Stimulated activated CD8-positive, alpha-beta memory T cell treated with anti-CD3 and anti-CD28 coated beads, Interleukin-2, amount 100 ng/mL, for 1 hour (primary cell): Measurements from ENCODE around the gene INS.

Experiments
- DNase-seq, 2 donors: peaks; one replicate each; pipeline ENCODE4 v3.0.0-alpha.2; 2020; ENCODE audit warnings: low read depth in 2 of 2

Gene INS

DNA sequence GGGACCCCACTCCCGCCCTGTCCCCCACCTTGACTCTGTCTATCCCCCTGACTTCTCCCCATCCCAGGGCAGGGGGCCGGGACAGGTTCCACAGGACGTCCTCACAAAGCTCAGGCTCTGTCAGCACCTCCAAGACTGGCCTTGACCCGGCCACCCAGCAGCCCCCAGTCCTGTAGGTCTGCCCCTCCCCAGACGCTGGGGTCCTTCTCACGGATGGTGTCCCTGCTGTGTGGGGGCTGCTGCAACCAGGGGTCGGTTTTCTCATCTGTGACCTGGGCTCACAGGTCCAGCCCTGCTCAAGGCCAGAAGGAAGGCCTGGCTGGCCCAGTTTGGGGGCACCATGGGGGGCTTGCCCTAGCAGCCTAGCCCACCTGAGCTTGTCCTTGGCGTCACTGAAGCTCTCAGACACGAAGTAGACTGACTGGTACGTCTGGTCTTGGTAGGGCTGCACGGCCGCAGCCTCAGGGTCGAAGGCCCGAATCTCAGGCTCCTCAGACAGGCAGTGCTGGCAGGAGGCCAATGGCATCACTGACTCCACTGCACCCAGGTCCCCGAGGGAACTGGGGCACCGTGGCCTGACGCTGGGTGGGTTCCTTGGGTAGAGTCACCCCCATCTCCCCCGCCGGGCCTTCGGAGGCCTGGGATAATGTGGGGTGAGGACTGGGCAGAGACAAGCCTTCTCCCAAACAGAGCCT lies 4.0 kb upstream of the INS start:
- no peak for DNase-seq

DNA sequence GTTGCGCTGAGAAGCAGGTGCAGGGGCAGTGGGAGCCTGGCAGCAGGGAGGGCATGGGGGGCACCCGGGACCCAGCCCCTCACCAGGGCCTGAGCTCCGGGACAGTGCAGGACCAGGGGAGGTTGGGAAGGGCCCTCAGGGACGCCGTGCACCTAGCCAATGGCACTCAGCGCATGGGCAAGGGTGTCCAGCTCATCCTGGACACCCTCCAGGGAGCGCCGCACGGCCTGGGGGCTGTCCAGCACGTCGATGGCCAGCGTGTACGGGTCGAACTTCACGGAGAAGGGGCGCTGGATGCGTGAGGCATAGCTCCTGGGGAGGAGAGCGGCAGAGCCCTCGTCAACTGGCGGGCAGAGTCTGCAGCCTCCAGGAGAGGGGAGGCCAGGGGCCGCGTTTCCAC lies 3.1 kb upstream of the INS start:
- no peak for DNase-seq

DNA sequence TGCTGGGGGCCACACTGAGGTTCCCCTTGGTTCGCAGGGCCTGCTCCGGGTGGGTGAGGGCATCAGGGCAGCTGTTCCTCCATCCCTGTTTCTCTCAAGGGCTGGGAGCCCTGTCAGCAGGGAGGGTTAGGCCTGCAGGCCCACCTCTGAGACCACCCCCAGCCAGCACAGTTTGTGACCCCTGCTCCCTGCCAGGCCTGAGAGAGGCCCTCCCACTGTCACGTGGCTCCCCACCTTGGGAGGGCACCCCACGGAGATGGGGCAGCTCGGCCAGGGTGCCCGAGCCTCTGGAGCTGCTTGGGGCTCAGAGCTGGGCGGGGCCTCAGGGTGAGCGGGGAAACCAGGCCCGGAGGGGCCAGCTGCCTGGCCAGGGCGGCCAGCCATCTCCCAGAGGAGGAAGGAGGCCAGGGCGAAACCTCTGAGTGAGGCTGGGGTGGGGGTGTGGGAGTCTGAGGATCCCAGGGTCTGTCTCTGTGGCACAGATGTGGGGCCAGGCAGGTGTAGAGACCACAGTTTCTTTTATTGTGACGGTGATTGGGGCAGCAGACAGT lies 2.5 kb upstream of the INS start:
- DNase-seq: no peak

DNA sequence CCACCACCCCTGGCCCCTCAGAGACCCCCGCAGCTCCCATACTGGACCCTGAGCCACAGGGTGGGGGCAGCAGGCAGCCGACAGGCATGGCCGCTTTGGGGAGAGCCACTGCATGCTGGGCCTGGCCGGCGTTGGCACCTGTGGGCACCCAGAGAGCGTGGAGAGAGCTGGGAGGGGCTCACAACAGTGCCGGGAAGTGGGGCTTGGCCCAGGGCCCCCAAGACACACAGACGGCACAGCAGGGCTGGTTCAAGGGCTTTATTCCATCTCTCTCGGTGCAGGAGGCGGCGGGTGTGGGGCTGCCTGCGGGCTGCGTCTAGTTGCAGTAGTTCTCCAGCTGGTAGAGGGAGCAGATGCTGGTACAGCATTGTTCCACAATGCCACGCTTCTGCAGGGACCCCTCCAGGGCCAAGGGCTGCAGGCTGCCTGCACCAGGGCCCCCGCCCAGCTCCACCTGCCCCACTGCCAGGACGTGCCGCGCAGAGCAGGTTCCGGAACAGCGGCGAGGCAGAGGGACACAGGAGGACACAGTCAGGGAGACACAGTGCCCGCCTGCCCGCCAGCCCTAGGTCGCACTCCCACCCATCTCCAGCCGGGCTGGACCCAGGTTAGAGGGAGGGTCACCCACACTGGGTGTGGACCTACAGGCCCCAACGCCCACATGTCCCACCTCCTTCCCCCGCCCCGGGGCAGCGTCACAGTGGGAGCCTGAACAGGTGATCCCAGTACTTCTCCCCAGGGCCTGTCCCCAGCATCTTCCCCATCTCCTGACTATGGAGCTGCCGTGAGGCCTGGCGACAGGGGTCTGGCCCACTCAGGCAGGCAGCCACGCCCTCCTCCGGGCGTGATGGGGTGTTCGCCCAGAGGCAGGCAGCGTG lies 1.2 kb downstream of the INS start:
- no peak for DNase-seq

DNA sequence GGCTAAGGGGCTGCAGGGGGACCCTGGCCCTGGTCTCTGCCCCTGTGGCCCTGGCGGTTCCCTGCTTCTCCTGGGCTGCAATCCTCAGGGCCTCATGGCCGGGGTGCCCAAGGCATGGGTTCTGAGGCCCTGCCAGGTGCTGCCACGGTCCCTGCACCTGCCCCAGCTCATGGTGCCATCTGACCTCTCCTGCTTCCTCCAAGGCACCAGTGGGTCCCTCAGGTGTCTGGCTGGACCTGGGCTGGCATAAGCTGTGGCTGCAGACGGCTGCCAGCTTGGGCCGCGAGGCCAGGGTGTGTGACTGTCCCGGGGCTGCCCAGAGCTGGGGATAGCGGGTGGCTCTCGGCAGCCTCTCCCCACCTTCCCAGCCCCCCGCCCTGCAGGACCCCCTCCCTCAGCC lies 2.0 kb downstream of the INS start:
- no peak for DNase-seq

DNA sequence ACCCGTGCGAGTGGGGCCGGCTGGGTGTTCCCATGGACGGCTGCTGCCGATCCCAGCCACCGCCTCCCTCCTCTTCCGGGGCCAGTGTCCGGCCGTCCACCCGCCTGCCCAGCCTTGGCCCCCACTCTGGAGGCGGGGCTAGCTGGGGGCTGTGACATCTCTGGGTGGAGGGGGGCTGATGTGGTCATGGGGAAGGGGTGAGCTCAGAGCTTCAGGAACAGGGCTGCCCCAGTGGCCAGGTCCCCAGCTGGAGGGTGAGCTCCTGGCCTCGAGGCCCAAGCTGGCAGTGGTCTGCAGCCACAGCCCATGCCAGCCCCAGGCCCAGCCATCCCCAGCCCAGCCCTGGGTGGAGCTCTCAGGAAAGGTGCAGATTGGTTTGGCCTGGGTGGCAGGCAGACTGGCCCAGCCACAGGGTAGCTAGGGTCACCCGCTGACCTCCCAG lies 2.7 kb downstream of the INS start:
- DNase-seq: no peak

DNA sequence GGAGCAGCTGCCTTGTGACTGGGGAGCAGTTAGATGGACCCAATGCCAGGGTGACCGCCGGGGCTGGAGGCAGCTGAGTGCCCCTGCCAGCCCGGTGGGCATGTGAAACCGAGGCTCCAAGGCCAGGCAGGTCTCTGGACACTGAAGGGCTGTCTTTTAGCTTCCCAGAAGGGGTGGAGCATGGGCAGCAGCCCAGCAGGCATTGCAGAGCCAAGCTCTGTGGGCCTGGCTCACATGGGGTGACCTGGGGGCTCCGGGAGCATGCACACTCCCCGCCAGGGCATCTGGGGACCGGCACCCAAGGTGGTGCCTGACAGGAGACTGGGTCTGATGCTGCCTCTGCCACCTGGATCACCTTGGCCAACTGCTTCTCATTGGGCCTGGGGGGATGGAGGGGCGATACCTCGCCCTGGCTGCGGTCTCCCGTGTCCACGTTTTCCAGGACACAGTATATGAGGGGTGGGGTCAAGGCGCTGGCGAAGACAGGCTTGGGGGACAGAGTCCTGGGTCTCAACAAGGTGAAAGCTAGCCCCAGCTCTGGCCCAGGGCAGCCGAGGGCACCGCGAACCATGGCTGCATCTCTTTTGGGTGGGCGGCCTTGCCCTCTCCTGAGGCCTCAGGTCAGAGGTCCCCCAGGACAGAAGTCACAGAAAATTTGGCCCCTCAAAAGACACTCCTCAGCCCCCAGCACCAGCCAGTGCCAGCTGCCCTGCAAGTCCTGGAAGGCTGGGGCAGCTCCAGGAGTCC lies 3.5 kb downstream of the INS start:
- no peak for DNase-seq

DNA sequence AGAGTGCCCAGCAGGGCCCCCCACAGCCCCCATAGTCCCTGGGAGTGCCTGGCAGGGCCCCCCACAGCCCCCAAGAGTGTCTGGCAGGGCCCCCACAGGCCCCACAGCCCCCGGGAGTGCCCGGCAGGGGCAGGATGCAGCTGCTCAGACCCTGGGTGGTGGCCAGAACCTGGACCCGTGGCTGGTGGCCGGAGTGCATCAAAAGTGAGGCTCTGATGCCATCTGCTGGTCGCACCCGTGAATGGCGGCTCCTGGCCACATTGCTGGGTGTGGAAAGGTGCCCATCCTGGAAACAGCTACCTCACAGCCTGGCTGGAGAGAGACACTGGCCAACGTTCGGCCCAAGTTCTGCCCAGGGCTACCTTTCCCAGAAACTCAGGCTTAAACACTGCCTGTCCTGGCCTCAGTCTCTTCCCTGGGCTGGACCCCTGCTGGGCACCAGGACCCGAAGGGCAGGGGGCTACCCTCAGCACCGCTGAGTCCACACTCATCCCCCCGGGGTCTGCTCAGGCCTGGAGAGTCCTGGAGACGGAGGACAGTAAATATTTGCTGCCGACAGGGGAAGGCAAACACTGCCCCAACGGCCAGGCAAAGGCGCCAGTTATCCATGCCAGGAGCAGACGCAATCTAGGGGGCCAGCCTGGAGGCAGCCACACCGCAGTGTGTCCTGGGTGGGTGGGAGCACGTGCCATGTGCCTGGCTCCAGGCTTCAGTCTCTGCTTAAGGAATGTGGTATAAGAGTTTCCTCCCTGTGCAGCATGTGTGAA lies 4.4 kb downstream of the INS start:
- no peak for DNase-seq

DNA sequence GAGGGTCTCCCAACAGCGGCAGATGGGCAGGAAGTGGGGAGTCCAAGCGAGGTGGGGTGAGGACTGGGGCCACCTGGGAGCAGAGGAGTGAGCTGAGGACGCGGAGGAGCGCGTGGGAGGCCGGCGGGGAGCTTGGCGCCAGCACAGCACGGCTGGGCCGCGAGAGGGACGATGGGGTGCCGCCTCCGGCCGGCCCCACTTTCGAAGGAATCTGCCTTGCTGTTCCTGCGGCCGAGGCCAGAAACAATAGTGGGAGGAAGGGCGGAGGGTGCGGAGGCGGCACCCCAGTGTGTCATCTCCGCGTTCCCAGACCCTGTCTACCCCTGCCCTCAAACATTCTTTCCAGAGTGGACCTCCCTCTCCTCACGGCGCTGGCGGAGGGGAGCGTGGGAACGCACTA lies 5.5 kb downstream of the INS start:
- no peak for DNase-seq

DNA sequence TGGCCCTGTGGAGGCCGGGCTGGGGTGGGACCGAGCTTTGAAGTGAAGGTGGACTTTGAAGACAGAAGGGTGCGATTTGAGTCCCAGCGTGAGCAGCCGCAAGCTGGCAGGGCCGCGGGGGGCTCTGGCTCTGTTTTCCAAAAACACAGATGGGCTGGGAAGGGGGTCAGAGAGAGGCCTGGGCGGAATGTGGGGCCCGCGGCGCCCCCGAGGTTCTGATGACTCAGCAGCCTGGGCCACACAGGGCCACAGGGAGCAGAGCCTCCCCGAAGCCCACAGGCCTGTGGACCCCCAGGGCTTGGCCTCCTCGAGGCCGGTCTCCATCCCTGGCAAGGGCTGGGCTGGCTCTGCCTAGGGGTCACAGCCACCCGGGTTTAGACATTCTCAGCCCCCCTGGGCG lies 6.1 kb downstream of the INS start:
- no peak for DNase-seq

DNA sequence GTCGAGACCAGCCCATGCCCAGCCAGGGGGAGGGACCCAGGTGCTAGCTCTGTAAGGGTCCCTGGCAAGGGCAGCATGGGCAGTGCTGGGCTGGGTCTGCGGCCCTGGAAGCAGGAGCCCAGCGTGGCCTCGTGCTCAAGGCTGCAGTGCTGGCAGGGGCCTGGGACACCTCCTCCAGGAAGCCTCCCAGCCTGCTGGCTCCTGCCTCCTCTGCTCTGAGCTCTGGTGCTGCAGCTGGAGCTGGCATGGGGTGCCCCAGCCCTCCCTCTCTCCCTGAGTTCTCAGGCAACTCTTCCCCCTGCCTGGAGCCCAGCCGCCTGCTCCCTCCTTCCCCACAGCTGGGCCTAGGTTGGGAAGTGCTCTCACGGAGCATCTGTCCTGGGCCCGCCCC lies 6.8 kb downstream of the INS start:
- no peak for DNase-seq

DNA sequence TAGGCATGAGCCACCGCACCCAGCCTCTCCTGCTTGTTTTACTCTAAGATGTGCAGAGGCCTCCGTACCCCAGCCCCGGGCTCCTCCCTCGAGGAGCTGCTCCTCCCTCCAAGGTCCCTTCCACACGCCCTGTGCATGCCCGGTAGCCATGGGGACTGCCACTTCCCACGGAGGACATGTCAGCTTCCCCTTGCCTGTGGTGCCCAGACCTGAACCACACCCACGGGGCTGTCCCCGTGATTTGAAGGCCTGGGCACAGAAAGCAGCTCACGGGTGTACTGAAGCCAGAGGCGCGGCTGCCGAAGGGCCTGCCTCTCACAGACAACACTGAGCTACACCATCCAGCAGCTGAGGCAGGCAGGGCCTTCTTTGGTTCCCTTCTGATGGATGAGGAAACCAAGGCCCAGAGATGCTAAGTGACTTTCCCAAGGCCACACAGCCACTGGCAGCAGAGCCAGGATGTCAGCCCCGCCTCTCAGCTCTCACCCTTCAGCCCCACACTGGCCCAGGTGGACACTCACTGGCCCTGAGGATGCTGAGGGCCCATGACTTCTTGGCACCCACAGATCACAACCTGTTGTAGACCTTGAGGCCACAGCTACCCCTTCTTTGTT lies 7.3 kb downstream of the INS start:
- no peak for DNase-seq

DNA sequence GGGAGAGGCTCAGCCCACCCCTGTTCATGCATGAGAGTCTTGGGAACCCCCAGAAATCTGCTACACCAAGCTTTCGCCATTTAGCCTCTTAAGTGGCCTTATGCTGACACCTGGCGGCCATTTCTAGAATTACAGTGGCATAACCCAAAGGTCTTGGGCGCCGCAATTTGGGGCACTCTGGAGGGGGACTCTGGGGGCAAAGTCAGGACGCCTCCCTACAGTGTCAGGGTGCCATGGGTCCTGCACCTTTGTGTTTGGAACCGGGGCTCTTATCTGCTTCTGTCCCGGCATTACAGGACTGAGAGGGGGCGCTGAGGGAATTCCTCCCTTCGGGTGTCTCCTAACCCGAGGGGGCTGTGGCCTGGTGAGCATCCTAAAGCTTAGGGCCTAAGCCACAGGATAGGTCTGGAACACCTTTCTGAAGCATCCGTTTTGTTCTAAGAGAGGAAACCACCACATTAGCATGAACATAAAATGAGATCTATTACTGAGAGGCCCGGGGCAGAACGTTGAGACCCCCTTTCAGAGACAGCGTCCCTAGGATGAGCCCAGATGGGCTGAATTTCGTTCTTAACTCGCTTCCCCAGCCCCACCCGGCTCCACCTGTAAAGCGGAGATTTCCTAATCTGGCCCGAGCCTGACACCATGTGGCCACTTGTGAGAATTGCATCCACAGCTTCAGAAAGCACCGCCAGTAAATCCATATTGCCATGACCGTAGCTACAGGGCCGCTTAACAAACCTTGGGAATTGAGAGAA lies 9.3 kb downstream of the INS start:
- DNase-seq: peak; percentile 57 to 64

DNA sequence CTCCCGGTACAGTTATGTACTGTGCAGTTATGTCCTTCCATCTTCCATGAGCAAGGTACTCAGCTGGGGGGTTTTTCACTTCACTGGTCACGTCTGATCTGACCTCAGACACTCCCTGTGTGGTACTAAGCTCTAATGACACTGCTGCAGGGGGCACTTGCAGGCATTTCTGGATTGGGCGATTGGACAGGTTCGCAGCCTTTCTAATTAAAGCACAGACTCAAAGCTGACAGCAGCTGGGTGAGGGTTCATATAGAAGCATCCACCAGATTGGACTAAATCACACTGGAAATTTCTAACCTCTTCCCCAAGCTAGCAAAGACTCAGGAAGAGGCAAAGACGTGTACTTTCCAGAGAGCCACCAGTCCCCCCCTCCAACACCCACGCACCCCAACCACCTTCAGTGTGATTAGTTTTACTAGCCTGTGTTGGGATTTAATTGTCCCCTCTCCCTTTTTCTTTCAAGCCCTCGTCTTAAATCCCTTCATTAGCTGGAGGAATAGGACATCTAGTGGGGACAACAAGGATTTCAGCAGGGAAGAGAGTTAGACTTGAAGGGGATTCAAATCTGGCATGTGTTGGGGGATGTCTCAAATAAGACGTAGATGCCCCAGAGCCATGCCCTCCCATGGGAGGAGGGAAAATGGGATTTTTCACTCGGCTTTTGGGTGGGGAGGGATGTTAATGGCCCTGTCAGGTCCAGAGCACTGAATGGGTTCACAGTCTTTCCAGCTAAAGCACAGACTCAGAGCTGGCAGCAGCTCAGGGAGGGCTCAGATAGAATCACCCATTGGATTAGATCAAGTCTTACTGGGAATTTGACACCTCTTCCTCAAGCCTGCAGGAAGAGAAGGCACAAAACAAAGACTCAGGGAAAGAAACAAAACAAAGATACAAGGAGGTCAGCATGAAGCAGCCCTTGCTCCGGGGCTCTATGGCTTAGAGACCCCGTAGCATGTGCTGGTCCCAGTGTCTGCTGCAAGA lies 10.9 kb downstream of the INS start:
- no peak for DNase-seq

DNA sequence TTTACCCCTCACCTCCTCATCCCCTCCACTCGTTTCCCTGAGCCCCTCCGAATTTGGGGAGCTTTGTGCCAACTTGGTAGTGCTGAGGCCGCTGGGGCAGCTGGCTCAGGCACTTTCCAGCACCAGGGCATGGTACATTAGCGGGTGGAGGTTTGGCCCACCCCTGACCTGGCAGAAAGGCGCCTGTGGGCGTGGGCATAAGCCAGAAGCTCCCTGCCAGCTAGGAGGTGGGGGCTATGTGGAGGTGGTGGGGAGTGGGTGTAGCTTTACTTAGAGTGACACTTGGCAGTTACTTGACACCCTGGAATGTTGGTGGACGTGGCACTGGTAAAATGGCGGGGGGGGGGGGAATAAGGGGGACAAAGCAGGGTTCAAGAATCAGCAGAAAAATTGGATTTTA lies 11.5 kb downstream of the INS start:
- no peak for DNase-seq

DNA sequence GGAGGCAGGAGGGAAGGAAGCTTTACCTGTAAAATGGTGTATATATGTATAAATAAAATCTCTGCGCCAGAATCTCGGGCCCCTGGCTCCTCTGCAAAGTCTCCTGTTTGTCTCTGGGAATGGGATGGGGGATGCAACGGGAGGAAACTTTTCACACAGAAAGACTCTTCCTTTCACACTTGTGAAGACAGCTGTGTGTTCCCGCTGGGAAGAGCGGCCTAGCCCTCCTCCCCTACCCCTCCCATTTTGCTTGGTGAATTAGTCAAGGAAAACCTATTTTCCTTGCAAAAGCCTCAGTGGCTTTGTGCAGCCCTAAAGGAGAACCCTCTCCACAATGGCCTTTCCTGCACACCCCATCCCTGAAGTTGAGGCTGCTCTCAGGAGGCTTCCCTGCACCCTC lies 12.4 kb downstream of the INS start:
- DNase-seq: no peak

DNA sequence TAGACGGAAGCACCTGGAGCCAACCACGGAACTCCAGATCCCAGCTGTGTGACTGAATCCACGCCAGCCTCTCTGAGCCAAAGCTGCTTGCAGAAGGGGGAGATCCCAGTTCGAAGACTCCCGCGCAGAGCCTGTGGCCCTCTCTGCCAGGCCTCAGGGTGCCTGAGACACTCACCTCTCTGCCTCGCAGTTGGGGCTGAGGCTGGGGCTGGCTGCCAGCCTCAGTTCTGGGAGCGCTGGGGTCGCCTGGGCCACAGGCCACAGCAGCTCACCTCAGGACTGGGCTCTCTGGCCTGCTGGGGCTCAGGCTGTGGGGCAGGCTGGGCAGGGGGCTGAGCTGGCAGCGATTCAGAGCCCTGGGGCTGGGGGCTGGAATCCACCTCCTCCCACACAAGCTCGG lies 13.6 kb downstream of the INS start:
- DNase-seq: no peak

DNA sequence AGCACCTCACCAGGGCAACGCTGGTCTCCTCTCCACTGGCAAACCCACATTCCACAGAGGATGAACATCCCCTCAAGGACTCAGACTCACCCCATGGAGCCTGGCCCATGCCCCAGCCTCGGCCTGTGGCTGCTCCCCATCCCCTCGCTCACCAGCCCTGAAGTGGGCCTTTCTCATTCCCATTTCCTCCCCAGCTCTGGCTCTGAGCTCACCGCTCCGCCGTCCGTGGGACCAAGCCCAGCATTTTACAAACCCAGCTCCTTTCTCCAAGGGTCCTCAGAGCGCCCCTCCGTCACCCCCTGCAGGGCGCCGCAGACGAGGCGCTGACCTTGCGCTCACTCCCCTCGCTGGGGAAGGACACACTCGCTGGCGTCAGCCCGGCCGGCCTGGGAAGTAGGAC lies 15.0 kb downstream of the INS start:
- DNase-seq: no peak

DNA sequence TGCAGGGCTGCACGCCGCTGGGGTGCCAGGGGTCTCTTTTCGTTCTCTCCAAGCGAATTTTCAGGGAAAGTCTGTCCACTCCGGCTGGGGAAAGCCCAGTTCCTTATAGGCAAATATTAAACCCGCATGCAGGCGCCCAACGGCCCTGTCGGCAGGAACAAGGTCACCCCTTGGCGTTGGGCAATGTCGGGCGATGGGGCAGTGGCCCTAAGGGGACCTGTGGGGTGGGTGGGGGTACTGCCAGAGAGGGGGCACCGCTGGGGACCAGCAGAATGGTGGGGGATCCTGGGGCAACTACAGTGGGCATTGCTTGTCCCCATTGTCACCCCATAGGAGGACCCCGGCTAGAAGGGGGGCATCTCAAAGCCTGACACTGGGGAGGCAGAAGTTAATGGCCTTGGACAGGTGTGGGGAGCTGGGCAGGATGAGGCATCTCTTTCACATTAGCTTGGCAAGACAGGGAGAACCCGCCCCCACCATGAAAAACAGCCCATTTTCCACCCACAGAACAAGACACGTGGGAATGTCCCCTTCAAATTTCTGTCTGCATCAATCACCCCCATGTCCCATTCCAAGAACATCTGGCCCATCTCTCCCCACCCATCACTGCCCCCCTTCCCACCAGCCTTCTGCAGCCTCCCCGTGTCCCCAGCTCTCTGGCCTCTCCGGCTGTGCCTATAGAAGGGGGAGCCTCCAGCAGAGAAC lies 16.3 kb downstream of the INS start:
- DNase-seq: no peak
